B cell (primary cell): ENCODE measurements around the gene TUNAR. TPM values are rescaled to one million over a fixed set of nuclear protein-coding genes. Genes with fewer than 3 reads are reported as not detected.

Experiments used
- ATAC-seq: fragments of 200-7000 bp; cut with Tn5 transposase; one replicate; pipeline ENCODE4 v1.10.0; 2021; ENCODE audit warnings: low read depth, mild to moderate bottlenecking, moderate number of reproducible peaks, moderate library complexity
- CTCF ChIA-PET: fragments of 350-600 bp; sonication (Branson Sonifier 250); formaldehyde crosslinking; loops from one replicate; lab custom pipeline; 2021; ENCODE audit warnings: antibody characterized with exemption, inconsistent platforms; lab: Charles Lee
- POLR2A ChIA-PET: fragments of 350-600 bp; sonication (Branson Sonifier 250); formaldehyde crosslinking; loops from one replicate; lab custom pipeline; 2021; ENCODE audit warnings: antibody characterized with exemption; lab: Charles Lee
- DNase-seq: peaks from one replicate; pipeline ENCODE4 v3.0.0; 2013
- H2AFZ ChIP-seq: 2 replicates; pipeline ENCODE4 v1.6.1; 2012; ENCODE audit warnings: mild to moderate bottlenecking, low read depth, low read length; ENCODE audit not compliant: insufficient read depth, poor library complexity, severe bottlenecking
- H3K27ac ChIP-seq, 2 donors: 1 replicate in 1 of 2; 2 replicates in 1 of 2; pipeline ENCODE4 v1.5.1; 2012 to 2013; ENCODE audit warnings: low read length in 2 of 2, mild to moderate bottlenecking in 2 of 2, moderate library complexity in 1 of 2
- H3K27me3 ChIP-seq, 4 experiments: fragments of 200-600 bp in 1 of 4; sonication (generic) in 1 of 4; replicated peaks in 1 of 4; 1 replicate in 2 of 4; 2 replicates in 2 of 4; pipeline versions ENCODE4 v1.6.1 to v1.7.0; 2013 to 2016; ENCODE audit warnings: low read length in 3 of 4, mild to moderate bottlenecking in 2 of 4, mixed read lengths in 1 of 4, moderate library complexity in 1 of 4; ENCODE audit not compliant: insufficient read depth in 4 of 4, control insufficient read depth in 3 of 4; ENCODE audit errors: control extremely low read depth in 1 of 4
- H3K36me3 ChIP-seq, 2 experiments: replicated peaks in 1 of 2; 1 replicate in 1 of 2; 2 replicates in 1 of 2; pipeline versions ENCODE4 v1.6.1 to v1.7.1; 2013; ENCODE audit warnings: low read length in 1 of 2; ENCODE audit not compliant: insufficient read depth in 2 of 2, control insufficient read depth in 1 of 2; ENCODE audit errors: control extremely low read depth in 1 of 2, extremely low read depth in 1 of 2
- H3K4me1 ChIP-seq, 2 donors: fragments of 200-600 bp in 1 of 2; sonication (generic) in 1 of 2; 1 replicate in 1 of 2; 2 replicates in 1 of 2; pipeline versions ENCODE4 v1.5.1 to v1.6.1; 2013 to 2017; ENCODE audit warnings: low read length in 2 of 2; ENCODE audit not compliant: control insufficient read depth in 2 of 2, insufficient read depth in 2 of 2
- H3K4me2 ChIP-seq: replicated peaks from 2 replicates; pipeline ENCODE3; 2012; ENCODE audit warnings: mild to moderate bottlenecking, low read depth, low read length; ENCODE audit not compliant: poor library complexity, severe bottlenecking
- H3K4me3 ChIP-seq, 5 experiments: fragments of 200-600 bp in 1 of 5; sonication (generic) in 1 of 5; 1 replicate in 3 of 5; 2 replicates in 2 of 5; pipeline versions ENCODE4 v1.5.1 to v1.7.0; 2011 to 2016; ENCODE audit warnings: low read length in 4 of 5, mild to moderate bottlenecking in 4 of 5, low read depth in 2 of 5, control low read depth in 1 of 5, moderate library complexity in 1 of 5; ENCODE audit not compliant: insufficient read depth in 1 of 5; ENCODE audit errors: control extremely low read depth in 1 of 5, extremely low read depth in 1 of 5
- H3K79me2 ChIP-seq: fragments of 200-600 bp; sonication (generic); one replicate; pipeline ENCODE4 v1.6.0; 2016; ENCODE audit warnings: low read length; ENCODE audit not compliant: control insufficient read depth, insufficient read depth
- H3K9ac ChIP-seq: fragments of 200-600 bp; sonication (generic); 2 replicates; pipeline ENCODE4 v1.6.1; 2017; ENCODE audit warnings: mild to moderate bottlenecking, low read length, moderate library complexity
- H3K9me3 ChIP-seq, 3 donors: one replicate each; pipeline versions ENCODE4 v1.6.1 to v1.7.1; 2013; ENCODE audit warnings: low read length in 2 of 3; ENCODE audit not compliant: control insufficient read depth in 2 of 3, insufficient read depth in 1 of 3; ENCODE audit errors: control extremely low read depth in 1 of 3
- H4K20me1 ChIP-seq: 2 replicates; pipeline ENCODE4 v1.6.0; 2012; ENCODE audit warnings: mild to moderate bottlenecking, low read length; ENCODE audit not compliant: insufficient read depth, control insufficient read depth, poor library complexity, severe bottlenecking
- H3K27ac Mint-ChIP-seq: one replicate; pipeline ENCODE4 v1.8.0; 2021; ENCODE audit warnings: mixed read lengths
- H3K27me3 Mint-ChIP-seq: one replicate; pipeline ENCODE4 v1.8.0; 2021; ENCODE audit warnings: mixed read lengths
- H3K4me1 Mint-ChIP-seq: one replicate; pipeline ENCODE4 v1.8.0; 2021; ENCODE audit warnings: mixed read lengths
- H3K4me3 Mint-ChIP-seq: one replicate; pipeline ENCODE4 v1.8.0; 2021; ENCODE audit warnings: mixed read lengths
- H3K9me3 Mint-ChIP-seq: one replicate; pipeline ENCODE4 v1.8.0; 2022; ENCODE audit warnings: mixed read lengths; ENCODE audit not compliant: insufficient read depth
- EZH2 ChIP-seq: IDR thresholded peaks from 2 replicates; pipeline ENCODE4 v1.6.1; 2012; ENCODE audit warnings: borderline replicate concordance, low read depth, mild to moderate bottlenecking, moderate library complexity, low read length; ENCODE audit not compliant: insufficient read depth, poor library complexity, severe bottlenecking
- WGBS: methylation state at CpG from one replicate; pipeline ENCODE4 v1.1.5; 2013; ENCODE audit warnings: missing lambda C conversion rate; ENCODE audit not compliant: insufficient coverage; 5-methylcytosine and 5-hydroxymethylcytosine counted together
- intact Hi-C: fragments of 100-400 bp; cut with micrococcal nuclease; formaldehyde crosslinking; loops from one replicate; pipeline ENCODE4 v1.10.0; 2022
- polyA plus RNA-seq: library from polyadenylated mRNA; depleted of rRNA; stranded (reverse); fragments of >200 nt; gene quantifications from 2 replicates; pipeline ENCODE4 v1.2.3, GENCODE V29; 2012
- total RNA-seq, 2 donors: library from RNA; stranded (reverse); fragments of 120-200 nt in 1 of 2; gene quantifications; 1 replicate in 1 of 2; 2 replicates in 1 of 2; pipeline versions ENCODE4 v1.2.3 to v1.2.4, GENCODE V29; 2013 to 2022
- TF ChIP-seq, protein P1 (sequence below): fragments of 200-600 bp; IDR thresholded peaks from one replicate; pipeline ENCODE4 v1.8.0; 2022; ENCODE audit warnings: antibody characterized with exemption, mild to moderate bottlenecking

TUNAR gene
- total and polyA plus RNA-seq, 2 donors (not counting 1 experiment from before 2014, with no cell fraction given) = 0.48 to 0.81 TPM

DNA sequence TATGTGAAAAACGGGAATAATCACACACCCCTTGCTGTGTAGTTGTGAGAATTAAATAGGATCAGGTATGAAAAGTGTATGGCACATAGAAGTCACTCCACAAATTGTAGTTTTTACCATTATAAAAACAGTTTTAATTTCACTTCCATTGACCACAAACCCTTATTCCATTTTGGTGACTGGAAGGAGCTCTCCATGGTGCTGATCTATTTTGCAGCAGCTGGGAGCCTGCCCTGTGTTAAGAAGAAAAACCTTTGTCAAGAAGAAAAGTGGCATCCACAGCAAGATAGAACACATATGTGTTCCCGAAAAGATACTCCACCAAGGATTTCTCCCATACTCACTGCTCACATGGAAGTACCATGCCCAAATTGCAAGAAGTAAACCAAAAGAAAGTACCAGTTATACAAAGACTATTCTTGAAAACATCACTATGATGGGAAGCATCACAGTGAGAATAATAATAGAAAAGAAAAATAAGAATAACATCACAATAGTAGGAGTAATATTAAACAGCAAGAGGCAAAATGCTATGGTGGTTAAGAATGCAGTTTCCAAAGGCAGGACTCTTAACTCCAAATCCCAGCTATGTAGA lies 58.7 kb downstream of the TUNAR start:
- DNase-seq = peak; percentile 19
- H3K4me1 ChIP-seq = no peaks in the 10 kb centered on the region
- H3K4me2 ChIP-seq = no peak overlapping the region
- peaks cover 0 to 5% (median 0%) of the 10 kb centered on the region in 3 donors for H3K9me3 ChIP-seq
- H3K9ac ChIP-seq = no peak overlapping the region
- CTCF ChIA-PET = no interaction called here
- H3K36me3 ChIP-seq = no peaks in the 10 kb centered on the region
- no peak for ATAC-seq
- TF ChIP-seq, protein P1, sequence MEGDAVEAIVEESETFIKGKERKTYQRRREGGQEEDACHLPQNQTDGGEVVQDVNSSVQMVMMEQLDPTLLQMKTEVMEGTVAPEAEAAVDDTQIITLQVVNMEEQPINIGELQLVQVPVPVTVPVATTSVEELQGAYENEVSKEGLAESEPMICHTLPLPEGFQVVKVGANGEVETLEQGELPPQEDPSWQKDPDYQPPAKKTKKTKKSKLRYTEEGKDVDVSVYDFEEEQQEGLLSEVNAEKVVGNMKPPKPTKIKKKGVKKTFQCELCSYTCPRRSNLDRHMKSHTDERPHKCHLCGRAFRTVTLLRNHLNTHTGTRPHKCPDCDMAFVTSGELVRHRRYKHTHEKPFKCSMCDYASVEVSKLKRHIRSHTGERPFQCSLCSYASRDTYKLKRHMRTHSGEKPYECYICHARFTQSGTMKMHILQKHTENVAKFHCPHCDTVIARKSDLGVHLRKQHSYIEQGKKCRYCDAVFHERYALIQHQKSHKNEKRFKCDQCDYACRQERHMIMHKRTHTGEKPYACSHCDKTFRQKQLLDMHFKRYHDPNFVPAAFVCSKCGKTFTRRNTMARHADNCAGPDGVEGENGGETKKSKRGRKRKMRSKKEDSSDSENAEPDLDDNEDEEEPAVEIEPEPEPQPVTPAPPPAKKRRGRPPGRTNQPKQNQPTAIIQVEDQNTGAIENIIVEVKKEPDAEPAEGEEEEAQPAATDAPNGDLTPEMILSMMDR = no peak
- TF ChIP-seq EZH2 = no peak
- H3K27ac ChIP-seq = no peak overlapping the region
- H3K9me3 Mint-ChIP-seq = no peaks in the 10 kb centered on the region
- no peaks in the 10 kb centered on the region for H3K4me1 Mint-ChIP-seq
- WGBS = no CpG with 5 or more reads among the region's 2 CpGs
- no peaks in the 10 kb centered on the region for H4K20me1 ChIP-seq
- H3K4me3 ChIP-seq = no peak overlapping the region
- H3K27me3 ChIP-seq = no peaks in the 10 kb centered on the region
- intact Hi-C loops = no loop called here
- no peaks in the 10 kb centered on the region for H3K79me2 ChIP-seq
- no peak overlapping the region for H3K27ac Mint-ChIP-seq
- POLR2A ChIA-PET = no interaction called here
- no peak overlapping the region for H2AFZ ChIP-seq
- H3K27me3 Mint-ChIP-seq = peaks cover 15% of the 10 kb centered on the region
- no peak overlapping the region for H3K4me3 Mint-ChIP-seq

DNA sequence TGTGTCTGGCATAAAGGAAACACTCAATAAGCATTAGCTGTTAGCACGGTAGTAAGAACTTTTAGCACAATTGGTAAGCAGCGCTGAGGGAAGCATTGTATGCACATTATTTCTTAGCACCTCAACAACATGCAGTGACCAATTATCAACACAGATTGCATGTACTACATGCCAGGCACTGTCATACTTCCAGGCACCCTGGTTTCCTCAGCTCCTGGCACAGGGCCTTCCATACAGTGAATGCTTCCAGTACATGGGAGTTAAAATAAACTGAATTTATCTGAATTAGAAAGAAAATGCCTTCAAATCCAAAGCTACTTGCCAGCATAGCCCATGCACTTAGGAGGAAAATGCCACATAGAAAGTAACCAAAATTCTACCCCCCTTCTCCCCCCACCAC lies 59.4 kb downstream of the TUNAR start:
- DNase-seq = no peak
- Mint-ChIP-seq H3K9me3 (no peaks in the 10 kb centered on the region), H3K4me1 (no peaks in the 10 kb centered on the region), H3K4me3 (no peak overlapping the region), H3K27ac (no peak overlapping the region), H3K27me3 (peaks cover 15% of the 10 kb centered on the region)
- Histone ChIP-seq H3K27me3 (no peaks in the 10 kb centered on the region), H4K20me1 (no peaks in the 10 kb centered on the region), H2AFZ (no peak overlapping the region), H3K4me3 (no peak overlapping the region), H3K4me1 (no peaks in the 10 kb centered on the region), H3K36me3 (no peaks in the 10 kb centered on the region), H3K9ac (no peak overlapping the region), H3K27ac (no peak overlapping the region), H3K79me2 (no peaks in the 10 kb centered on the region), H3K9me3 (peaks cover 0 to 7% (median 0%) of the 10 kb centered on the region in 3 donors), H3K4me2 (no peak overlapping the region)
- ATAC-seq = no peak
- ChIA-PET CTCF (no interaction called here), POLR2A (no interaction called here)
- intact Hi-C loops = no loop called here
- TF ChIP-seq, protein P1 = no peak
- TF ChIP-seq EZH2 = no peak
- 88% methylated on average over 2 of the region's 2 CpGs for WGBS
